Measurements from ENCODE around the gene RAB37. TPM values are rescaled to one million over a fixed set of nuclear protein-coding genes. Genes with fewer than 3 reads are reported as not detected.

Gene RAB37
- total and polyA plus RNA-seq, 2 of the 13 experiments (the other 11 are each of a cell fraction or from before 2014, with no cell fraction given): 0.91 to 3.7 TPM

DNA sequence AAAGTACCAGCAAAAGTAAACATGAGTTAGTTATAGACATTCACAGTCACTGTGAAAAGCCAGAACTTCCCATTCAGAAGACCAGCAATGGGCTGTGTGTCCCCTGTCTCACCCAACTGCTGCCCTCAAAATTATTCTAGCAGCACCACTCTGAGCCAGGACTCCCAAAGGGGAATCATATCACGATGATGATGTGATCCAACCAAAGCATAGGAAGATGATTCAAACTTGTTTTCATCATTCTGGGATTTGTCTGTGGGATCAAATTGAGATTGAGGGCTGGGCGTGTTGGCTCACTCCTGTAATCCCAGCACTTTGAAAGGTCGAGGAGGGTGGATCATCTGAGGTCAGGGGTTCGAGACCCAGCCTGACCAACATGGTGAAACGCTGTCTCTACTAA, 45.5 kb downstream of the RAB37 start:
- Histone ChIP-seq H3K27me3 (ENCODE audit: control insufficient read depth in 1 of 2, insufficient read depth in 2 of 2, low read length in 2 of 2) (no peaks in the 10 kb centered on the region), H3K9ac (ENCODE audit: insufficient read depth, low read depth, low read length) (no peak overlapping the region), H3K27ac (ENCODE audit: extremely low read length, insufficient read depth, low read length) (no peak overlapping the region), H2AFZ (ENCODE audit: low read length) (no peak overlapping the region), H3K4me3 (replicated peaks in 1 of 3; ENCODE audit: insufficient read depth in 1 of 3, low read depth in 2 of 3, low read length in 3 of 3) (no peak overlapping the region), H4K20me1 (ENCODE audit: insufficient read depth, low read length) (no peaks in the 10 kb centered on the region), H3K36me3 (replicated peaks in 1 of 2; ENCODE audit: control insufficient read depth in 1 of 2, insufficient read depth in 2 of 2, low read length in 2 of 2) (peaks cover 0 to 4% of the 10 kb centered on the region in 2 experiments; a peak in 2 of 5 replicates), H3K9me3 (ENCODE audit: low read length) (no peaks in the 10 kb centered on the region), H3K4me1 (ENCODE audit: insufficient read depth, low read length) (peaks cover 3% of the 10 kb centered on the region), H3K4me2 (ENCODE audit: low read depth, low read length) (no peak overlapping the region), H3K79me2 (ENCODE audit: insufficient read depth, low read length) (no peaks in the 10 kb centered on the region)
- ATAC-seq (no peak), DNase-seq (ENCODE audit: low spot score) (no peak), FAIRE-seq (no peak)
- no TSS peak for BruUV-seq (replicated peaks)
- WGBS (ENCODE audit: low lambda C conversion rate): 93% methylated on average over 5 of the region's 5 CpGs
- in situ Hi-C loops (cut with HindIII; ENCODE audit: extremely low pct_ligation_motif_present, low pct_unique_long_range_greater_than_20kb) (loop anchor here (5.0 kb wide), 2 partner anchors 35 to 125 kb away; partner anchors contain the start of gene NHERF1), intact Hi-C loops (cut with micrococcal nuclease; ENCODE audit: unreplicated experiment) (no loop called here)
- ChIA-PET POLR2A (interaction anchor here (29.3 kb wide), 1 partner anchor 28 kb away, joined by 1459 read pairs; the partner anchor contains the start of gene NHERF1), CTCF (ENCODE audit: low intra/inter-chr PET ratio, low total read pairs) (interaction anchor here (5.7 kb wide), 1 partner anchor 38 kb away, joined by 103 read pairs; no protein-coding TSS in a partner anchor)
- TF ChIP-seq ZNF674 (CRISPR knock-in tag; IDR thresholded peaks at IDR 0.05; ENCODE audit: low read depth): no peak
- TF ChIP-seq ZNF572 (CRISPR knock-in tag; IDR thresholded peaks at IDR 0.05): no peak
- no peak for TF ChIP-seq ZNF350 (CRISPR knock-in tag; IDR thresholded peaks at IDR 0.05; ENCODE audit: borderline replicate concordance, low read depth)

DNA sequence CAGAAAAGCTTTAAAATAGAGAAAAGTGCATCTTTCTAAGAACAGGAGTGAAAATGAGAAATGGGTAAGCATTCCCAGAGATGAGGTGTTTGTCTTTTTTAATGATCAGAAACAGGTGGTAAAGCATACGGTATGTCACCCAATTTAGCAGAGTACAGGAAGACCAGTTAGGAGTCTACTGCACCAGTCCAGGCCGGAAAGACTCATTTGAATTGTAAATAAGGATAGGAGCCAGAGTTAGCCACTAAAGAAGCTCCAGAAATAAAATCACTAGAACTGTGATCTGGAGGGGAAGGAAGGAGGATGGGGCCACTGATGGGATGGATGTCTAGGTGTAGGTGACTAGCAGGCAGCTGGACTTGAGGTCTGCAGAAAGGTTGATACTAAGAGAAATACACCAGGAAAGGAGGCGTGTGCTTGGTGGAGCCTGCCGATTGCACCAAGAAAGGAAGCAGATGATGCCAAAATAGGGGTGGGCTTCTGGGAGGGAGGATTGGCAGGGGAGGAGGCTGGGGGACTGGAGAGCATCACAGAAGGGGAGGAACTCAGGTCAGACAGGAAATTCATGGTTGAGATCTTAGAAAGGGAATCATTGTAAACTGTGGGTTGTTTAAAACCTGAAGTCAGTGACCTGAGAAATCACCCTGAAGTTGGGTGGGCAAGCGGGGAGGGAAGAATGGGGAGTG, 47.2 kb downstream of the RAB37 start:
- H3K27ac ChIP-seq (ENCODE audit: extremely low read length, insufficient read depth, low read length): no peak overlapping the region
- no peak for FAIRE-seq
- no peak overlapping the region for H3K9ac ChIP-seq (ENCODE audit: insufficient read depth, low read depth, low read length)
- H3K4me2 ChIP-seq (ENCODE audit: low read depth, low read length): no peak overlapping the region
- no peaks in the 10 kb centered on the region for H3K4me1 ChIP-seq (ENCODE audit: insufficient read depth, low read length)
- in situ Hi-C loops (cut with HindIII; ENCODE audit: extremely low pct_ligation_motif_present, low pct_unique_long_range_greater_than_20kb): loop anchor here (5.0 kb wide), 2 partner anchors 37 to 127 kb away; partner anchors contain the start of gene NHERF1
- no peaks in the 10 kb centered on the region for H3K9me3 ChIP-seq (ENCODE audit: low read length)
- CTCF ChIA-PET (ENCODE audit: low intra/inter-chr PET ratio, low total read pairs): interaction anchor here (1.8 to 5.7 kb wide), 2 partner anchors 39 kb away, joined by 7 to 103 read pairs; no protein-coding TSS in a partner anchor
- 95% methylated on average over 5 of the region's 5 CpGs for WGBS (ENCODE audit: low lambda C conversion rate)
- H3K27me3 ChIP-seq (ENCODE audit: control insufficient read depth in 1 of 2, insufficient read depth in 2 of 2, low read length in 2 of 2): no peaks in the 10 kb centered on the region
- ATAC-seq: no peak
- intact Hi-C loops (cut with micrococcal nuclease; ENCODE audit: unreplicated experiment): no loop called here
- BruUV-seq (replicated peaks): no TSS peak
- no peaks in the 10 kb centered on the region for H4K20me1 ChIP-seq (ENCODE audit: insufficient read depth, low read length)
- POLR2A ChIA-PET: interaction anchor here (1.0 kb wide), 1 partner anchor 13 kb away, joined by 3 read pairs; no protein-coding TSS in a partner anchor
- H3K4me3 ChIP-seq (replicated peaks in 1 of 3; ENCODE audit: insufficient read depth in 1 of 3, low read depth in 2 of 3, low read length in 3 of 3): no peak overlapping the region
- DNase-seq (ENCODE audit: low spot score): no peak
- no peak overlapping the region for H2AFZ ChIP-seq (ENCODE audit: low read length)
- H3K79me2 ChIP-seq (ENCODE audit: insufficient read depth, low read length): no peaks in the 10 kb centered on the region
- H3K36me3 ChIP-seq (replicated peaks in 1 of 2; ENCODE audit: control insufficient read depth in 1 of 2, insufficient read depth in 2 of 2, low read length in 2 of 2): peaks cover 0 to 7% of the 10 kb centered on the region in 2 experiments; a peak in 3 of 5 replicates
- TF ChIP-seq ZNF331 (CRISPR knock-in tag; IDR thresholded peaks at IDR 0.05) (no peak), NONO (IDR thresholded peaks at IDR 0.05) (no peak), NONO (CRISPR knock-in tag; conservative IDR thresholded peaks at IDR 0.05) (no peak), ZNF768 (CRISPR knock-in tag; IDR thresholded peaks at IDR 0.05) (no peak), ZNF205 (CRISPR knock-in tag; IDR thresholded peaks at IDR 0.05) (no peak), NFYB (CRISPR knock-in tag; IDR thresholded peaks at IDR 0.05) (no peak), GTF2F1 (IDR thresholded peaks at IDR 0.05; ENCODE audit: low read length) (no peak), ZNF792 (CRISPR knock-in tag; IDR thresholded peaks at IDR 0.05) (no peak), REXO4 (CRISPR knock-in tag; IDR thresholded peaks at IDR 0.05; ENCODE audit: borderline replicate concordance) (no peak), ZSCAN29 (CRISPR knock-in tag; conservative IDR thresholded peaks at IDR 0.05) (no peak), ZNF251 (CRISPR knock-in tag; IDR thresholded peaks at IDR 0.05) (no peak), TEAD2 (CRISPR knock-in tag; IDR thresholded peaks at IDR 0.05) (no peak)

Measured in HepG2 (cell line).